Transverse colon (tissue), 4 donors: Measurements from ENCODE around the gene NR3C2. TPM values are rescaled to one million over a fixed set of nuclear protein-coding genes. Genes with fewer than 3 reads are reported as not detected.

ENCODE experiments used
- DNase-seq: peaks from one replicate; pipeline ENCODE4 v3.0.0-alpha.2; 2019
- H3K27ac ChIP-seq, 4 donors: fragments of 200-600 bp; sonication (generic); 2 replicates each; pipeline ENCODE4 v1.5.1; 2016 to 2018; ENCODE audit warnings: inconsistent platforms in 4 of 4
- H3K27me3 ChIP-seq: fragments of 200-600 bp; sonication (generic); 2 replicates; pipeline ENCODE4 v1.5.1; 2017; ENCODE audit warnings: inconsistent platforms
- H3K36me3 ChIP-seq, 4 donors: fragments of 200-600 bp; sonication (generic); 2 replicates each; pipeline ENCODE4 v1.5.1; 2017 to 2019; ENCODE audit warnings: inconsistent platforms in 4 of 4
- H3K4me1 ChIP-seq, 4 donors: fragments of 200-600 bp; sonication (generic); 2 replicates each; pipeline ENCODE4 v1.5.1; 2017 to 2020; ENCODE audit warnings: inconsistent platforms in 4 of 4
- H3K4me3 ChIP-seq, 4 donors: fragments of 200-600 bp; sonication (generic); 1 replicate in 1 of 4; 2 replicates in 3 of 4; pipeline versions ENCODE4 v1.5.1 to v1.6.1; 2017 to 2019; ENCODE audit warnings: inconsistent platforms in 4 of 4
- H3K9me3 ChIP-seq, 2 donors: fragments of 200-600 bp; sonication (generic); 2 replicates each; pipeline ENCODE4 v1.5.1; 2017 to 2019; ENCODE audit warnings: inconsistent platforms in 2 of 2
- CTCF ChIP-seq, 5 experiments: fragments of 200-600 bp in 3 of 5; fragments of 450-650 bp in 2 of 5; sonication (generic) in 3 of 5; IDR thresholded peaks; 1 replicate in 2 of 5; 2 replicates in 3 of 5; pipeline ENCODE4 v1.5.1; 2016 to 2017; ENCODE audit warnings: antibody characterized with exemption in 5 of 5, inconsistent platforms in 3 of 5, mild to moderate bottlenecking in 2 of 5, moderate library complexity in 1 of 5
- EP300 ChIP-seq: sonication (generic); formaldehyde crosslinking; IDR thresholded peaks from one replicate; pipeline ENCODE4 v1.6.1; 2017; ENCODE audit warnings: antibody characterized with exemption, low read depth
- POLR2A ChIP-seq: fragments of 450-650 bp; IDR thresholded peaks from one replicate; pipeline ENCODE4 v1.6.1; 2016; ENCODE audit warnings: antibody characterized with exemption, mild to moderate bottlenecking, moderate library complexity
- POLR2AphosphoS5 ChIP-seq, 3 donors: sonication (generic); formaldehyde crosslinking; IDR thresholded peaks; one replicate each; pipeline ENCODE4 v1.6.1; 2016; ENCODE audit warnings: antibody characterized with exemption in 3 of 3
- WGBS, 2 donors: methylation state at CpG; one replicate each; pipeline ENCODE4 v1.1.5; 2018; ENCODE audit warnings: low coverage in 1 of 2; 5-methylcytosine and 5-hydroxymethylcytosine counted together
- in situ Hi-C, 4 donors: fragments of 200-750 bp; cut with MboI; loops; one replicate each; pipeline versions ENCODE4 v1.15.0 to v1.15.1; 2017; ENCODE audit warnings: low sequenced_read_pairs in 3 of 4, low pct_ligation_motif_present in 1 of 4, low pct_unique_long_range_greater_than_20kb in 1 of 4
- intact Hi-C: fragments of 100-400 bp; cut with DNase I; formaldehyde crosslinking; loops from one replicate; pipeline ENCODE4 v1.15.1; 2023; ENCODE audit warnings: low total_unique reads
- total RNA-seq, 4 donors: library from RNA; depleted of rRNA; stranded (reverse); fragments of >200 nt; gene quantifications; one replicate each; pipeline ENCODE4 v1.1.0, GENCODE V29; 2016

Gene NR3C2
- total RNA-seq, 4 donors from 2014 or later: 55.5 to 147 (median 125) TPM

DNA sequence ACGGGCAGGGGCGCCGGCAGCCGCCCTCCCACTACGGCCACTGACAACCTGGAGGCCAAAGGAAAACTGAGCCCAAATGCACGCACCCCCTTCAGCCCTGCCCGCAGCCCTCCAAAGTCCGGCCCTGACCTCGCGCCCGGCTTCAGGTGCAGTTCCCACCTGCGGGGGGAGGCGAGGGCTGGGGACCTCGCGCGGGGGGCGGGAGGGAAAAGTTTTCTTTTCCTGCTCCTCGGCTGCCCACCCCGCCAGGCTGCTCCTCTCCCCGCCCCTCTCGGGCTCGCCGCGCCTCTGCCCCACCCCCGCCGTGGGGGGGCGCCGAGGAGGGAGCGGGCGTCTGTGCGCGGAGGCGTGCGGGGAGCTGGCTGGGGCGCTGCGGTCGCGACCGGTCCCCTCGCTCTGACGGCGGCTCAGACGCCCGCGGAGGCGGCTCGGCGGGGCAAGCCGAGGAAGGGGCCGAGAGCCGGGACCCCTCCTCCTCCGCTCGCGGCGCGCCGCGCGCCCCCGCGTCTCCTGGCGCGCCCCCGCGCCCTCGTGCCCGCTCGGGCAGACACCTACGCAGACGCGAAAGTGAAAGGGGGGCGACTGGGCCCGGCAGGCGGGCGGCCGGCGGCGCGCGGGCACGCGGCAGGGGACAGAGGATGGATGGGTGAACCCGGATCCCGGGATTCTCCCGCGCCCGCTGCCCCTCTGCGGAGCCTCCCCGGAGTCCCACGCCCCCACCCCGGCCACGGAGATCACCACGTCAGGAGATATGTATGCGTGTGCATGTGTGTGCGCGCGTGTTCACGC lies 3.1 kb upstream of the NR3C2 start:
- 0 to 13% methylated on average over 9 to 30 of the region's 98 CpGs for WGBS, 2 donors
- H3K4me3 ChIP-seq: peak overlapping the region; percentile 60 to 94 (median 86)
- H3K27ac ChIP-seq: peak overlapping the region; percentile 89 to 98 (median 93)
- peaks cover 0 to 16% (median 8%) of the 10 kb centered on the region in 4 donors for H3K4me1 ChIP-seq
- no peaks in the 10 kb centered on the region for H3K27me3 ChIP-seq
- intact Hi-C loops: no loop called here
- in situ Hi-C loops: no loop called here
- H3K9me3 ChIP-seq: no peaks in the 10 kb centered on the region
- peak; percentile 79 for DNase-seq
- no peaks in the 10 kb centered on the region for H3K36me3 ChIP-seq
- peak in 2 of 3 donors; percentile 5 to 62 for TF ChIP-seq POLR2AphosphoS5 (IDR thresholded peaks at IDR 0.05)
- TF ChIP-seq CTCF (IDR thresholded peaks at IDR 0.05): no peak
- TF ChIP-seq POLR2A: no peak
- TF ChIP-seq EP300: no peak

- H3K9me3 ChIP-seq: no peaks in the 10 kb centered on the region
- intact Hi-C loops: no loop called here
- peak in 1 of 3 donors; percentile 47 for TF ChIP-seq POLR2AphosphoS5 (IDR thresholded peaks at IDR 0.05)
- no peak for TF ChIP-seq POLR2A
- no peak for TF ChIP-seq EP300
- TF ChIP-seq CTCF (IDR thresholded peaks at IDR 0.05): peak in 3 of 5 experiments; percentile 4 to 22 (median 8)
- in situ Hi-C loops: no loop called here
- H3K4me1 ChIP-seq: peaks cover 0 to 24% (median 8%) of the 10 kb centered on the region in 4 donors
- peak overlapping the region; percentile 60 to 94 (median 86) for H3K4me3 ChIP-seq
- no peaks in the 10 kb centered on the region for H3K36me3 ChIP-seq
- DNase-seq: peak; percentile 40
- 0% methylated on average over 42 of the region's 89 CpGs; no CpG with 5 or more reads in 1 of the 2 donors for WGBS, 2 donors
- no peaks in the 10 kb centered on the region for H3K27me3 ChIP-seq
- peak overlapping the region; percentile 89 to 98 (median 93) for H3K27ac ChIP-seq
These were observed 2.3 kb upstream of the NR3C2 start for GRCh38 chr4:148444296-148445070.

- intact Hi-C loops: no loop called here
- no peaks in the 10 kb centered on the region for H3K27me3 ChIP-seq
- TF ChIP-seq POLR2A (no peak), EP300 (no peak), POLR2AphosphoS5 (IDR thresholded peaks at IDR 0.05) (no peak), CTCF (IDR thresholded peaks at IDR 0.05) (no peak)
- H3K27ac ChIP-seq: peak overlapping the region; percentile 89 to 98 (median 93)
- 0% methylated on average over 3 to 33 of the region's 64 CpGs for WGBS, 2 donors
- no peaks in the 10 kb centered on the region for H3K36me3 ChIP-seq
- H3K4me1 ChIP-seq: peaks cover 0 to 31% (median 10%) of the 10 kb centered on the region in 4 donors
- H3K9me3 ChIP-seq: no peaks in the 10 kb centered on the region
- in situ Hi-C loops: no loop called here
- DNase-seq: peak; percentile 40
- peak overlapping the region; percentile 60 to 94 (median 86) for H3K4me3 ChIP-seq
These were observed 1.5 kb upstream of the NR3C2 start for GRCh38 chr4:148443512-148444295.
